Subcutaneous adipose tissue (tissue), 4 donors: ENCODE data around the gene CDK19. TPM values are rescaled to one million over a fixed set of nuclear protein-coding genes. Genes with fewer than 3 reads are reported as not detected.

Experiments used
- CTCF ChIP-seq: fragments of 450-650 bp; IDR thresholded peaks from one replicate; pipeline ENCODE4 v1.5.1; 2016; ENCODE audit warnings: low read depth, mild to moderate bottlenecking, control low read depth, antibody characterized with exemption, moderate library complexity
- total RNA-seq, 4 donors: library from RNA; depleted of rRNA; stranded (reverse); fragments of >200 nt; gene quantifications; one replicate each; pipeline ENCODE4 v1.1.0, GENCODE V29; 2016

CDK19 gene
- total RNA-seq, 4 donors from 2014 or later, result 14.1 to 20.1 (median 16.2) TPM

- TF ChIP-seq CTCF, result no peak
Measured at GRCh38 chr6:110799189-110799588, 16.1 kb downstream of the CDK19 start.

DNA sequence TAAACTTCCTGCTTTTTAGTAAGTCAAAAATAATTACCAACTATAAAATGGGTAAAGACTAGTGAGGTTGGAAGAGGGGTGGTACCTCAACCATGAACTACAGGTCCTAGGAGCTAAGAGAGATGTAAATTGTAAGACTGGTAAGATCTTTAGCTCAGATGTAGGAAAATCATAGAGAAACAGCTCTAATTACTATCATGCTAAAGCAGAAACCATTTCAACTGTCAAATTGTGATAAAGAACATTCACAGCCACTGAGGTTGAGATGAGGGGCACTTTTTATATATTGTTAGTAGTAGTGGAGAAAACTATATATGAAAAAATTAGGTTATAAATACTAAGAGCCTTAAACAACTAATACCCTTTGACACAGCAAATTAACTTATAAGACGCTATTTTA is 20.0 kb downstream of the CDK19 start:
- no peak for TF ChIP-seq CTCF

GRCh38 chr6:110786696-110787095 is 28.6 kb downstream of the CDK19 start:
- no peak for TF ChIP-seq CTCF

- TF ChIP-seq CTCF, result no peak
Measured at GRCh38 chr6:110786271-110786670, 29.0 kb downstream of the CDK19 start.

- no peak for TF ChIP-seq CTCF
Measured at GRCh38 chr6:110784610-110784979, 30.7 kb downstream of the CDK19 start.

DNA sequence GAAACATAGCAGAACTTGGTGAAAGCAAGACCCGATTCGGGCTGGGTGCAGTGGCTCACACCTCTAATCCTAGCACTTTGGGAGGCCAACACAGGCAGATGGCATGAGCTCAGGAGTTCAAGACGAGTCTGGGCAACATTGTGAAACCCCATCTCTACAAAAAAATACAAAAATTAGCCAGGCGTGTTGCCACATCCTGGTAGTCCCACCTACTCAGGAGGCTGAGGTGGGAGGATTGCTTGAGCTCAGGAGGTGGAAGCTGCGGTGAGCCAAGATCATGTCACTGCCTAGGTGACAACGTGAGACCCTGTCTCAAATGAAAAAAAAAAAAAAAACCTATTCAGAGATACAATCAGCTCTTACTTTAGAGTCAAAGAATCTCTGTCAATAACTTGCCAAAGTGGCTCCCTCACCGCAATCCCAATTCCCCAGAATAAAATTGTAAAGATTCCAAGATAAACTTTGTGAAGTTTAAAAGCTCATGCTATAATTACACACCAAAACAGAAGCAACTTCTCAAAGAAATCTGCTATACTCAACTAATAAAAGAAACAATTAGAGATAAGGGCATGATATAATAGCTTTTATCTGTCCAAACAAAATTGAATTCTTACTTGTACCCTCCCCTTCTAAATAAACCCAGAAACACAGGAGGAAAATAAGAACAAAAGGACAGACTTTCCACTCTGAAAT is 33.6 kb downstream of the CDK19 start:
- no peak for TF ChIP-seq CTCF

DNA sequence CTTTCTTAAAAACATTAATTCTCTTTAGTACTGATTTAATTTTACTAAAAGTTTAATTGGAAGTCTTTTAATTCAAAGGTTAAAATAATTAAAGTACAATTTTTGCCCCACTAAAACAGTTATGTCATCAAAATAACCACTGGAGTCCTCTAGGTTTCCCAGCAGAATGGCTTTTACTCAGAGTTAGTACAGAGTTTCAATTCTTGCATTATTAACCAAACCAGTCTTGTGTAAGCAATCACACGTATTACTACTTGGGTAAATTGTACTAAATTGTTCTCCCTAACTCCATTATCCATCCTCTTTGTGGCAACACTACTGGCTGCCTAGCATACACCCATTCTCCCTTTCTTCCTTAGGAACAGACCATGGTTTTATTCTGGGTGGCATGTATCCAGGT is 36.9 kb downstream of the CDK19 start:
- no peak for TF ChIP-seq CTCF
